ENCODE results near the gene KHDC3L.

- TF ChIP-seq CTCF (IDR thresholded peaks at IDR 0.05; ENCODE audit: low read length) (no peak), EZH2 (IDR thresholded peaks at IDR 0.05; ENCODE audit: borderline replicate concordance, low read length) (no peak)
Measured at GRCh38 chr6:73362869-73363536, 545 bp downstream of the KHDC3L start.
